Measurements from ENCODE around the gene ABLIM2.

DNA sequence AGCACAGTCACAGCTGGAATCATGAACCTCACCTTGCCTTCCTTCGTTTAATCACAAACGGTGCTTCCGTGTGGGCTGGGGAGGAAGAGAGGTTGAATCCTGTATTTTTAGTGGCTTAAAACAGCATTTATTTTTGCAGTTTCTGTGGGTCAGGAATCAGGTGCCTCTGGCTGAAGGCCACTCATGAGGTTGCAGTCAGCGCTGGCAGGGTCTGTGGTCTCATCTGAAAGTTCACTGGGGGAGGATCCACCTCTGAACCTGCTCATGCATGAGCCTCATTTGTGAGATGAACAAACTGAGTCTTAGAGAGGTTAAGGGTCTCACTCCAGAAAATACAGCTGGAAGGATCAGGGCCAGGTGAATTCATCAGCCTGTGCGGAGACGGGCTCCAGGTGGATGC, 17.1 kb upstream of the ABLIM2 start:
- TF ChIP-seq, protein P1, sequence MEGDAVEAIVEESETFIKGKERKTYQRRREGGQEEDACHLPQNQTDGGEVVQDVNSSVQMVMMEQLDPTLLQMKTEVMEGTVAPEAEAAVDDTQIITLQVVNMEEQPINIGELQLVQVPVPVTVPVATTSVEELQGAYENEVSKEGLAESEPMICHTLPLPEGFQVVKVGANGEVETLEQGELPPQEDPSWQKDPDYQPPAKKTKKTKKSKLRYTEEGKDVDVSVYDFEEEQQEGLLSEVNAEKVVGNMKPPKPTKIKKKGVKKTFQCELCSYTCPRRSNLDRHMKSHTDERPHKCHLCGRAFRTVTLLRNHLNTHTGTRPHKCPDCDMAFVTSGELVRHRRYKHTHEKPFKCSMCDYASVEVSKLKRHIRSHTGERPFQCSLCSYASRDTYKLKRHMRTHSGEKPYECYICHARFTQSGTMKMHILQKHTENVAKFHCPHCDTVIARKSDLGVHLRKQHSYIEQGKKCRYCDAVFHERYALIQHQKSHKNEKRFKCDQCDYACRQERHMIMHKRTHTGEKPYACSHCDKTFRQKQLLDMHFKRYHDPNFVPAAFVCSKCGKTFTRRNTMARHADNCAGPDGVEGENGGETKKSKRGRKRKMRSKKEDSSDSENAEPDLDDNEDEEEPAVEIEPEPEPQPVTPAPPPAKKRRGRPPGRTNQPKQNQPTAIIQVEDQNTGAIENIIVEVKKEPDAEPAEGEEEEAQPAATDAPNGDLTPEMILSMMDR (conservative IDR thresholded peaks at IDR 0.05; ENCODE audit: low read length), result no peak
- no peak for TF ChIP-seq EZH2phosphoT487 (IDR thresholded peaks at IDR 0.05; ENCODE audit: borderline replicate concordance, low read depth, low read length)
